ENCODE results near the gene NT5C3B. TPM values are rescaled to one million over a fixed set of nuclear protein-coding genes. Genes with fewer than 3 reads are reported as not detected.

The NT5C3B gene
- total RNA-seq, 2 donors from 2014 or later: 19.5 to 20.2 TPM

- no peak overlapping the region for H3K27ac ChIP-seq
- intact Hi-C loops (cut with DNase I): no loop called here
- H3K4me1 ChIP-seq: no peaks in the 10 kb centered on the region
- no peaks in the 10 kb centered on the region for H3K27me3 ChIP-seq
- H3K36me3 ChIP-seq: no peaks in the 10 kb centered on the region
- no peak for DNase-seq
- H3K9me3 ChIP-seq: no peaks in the 10 kb centered on the region
- H3K9ac ChIP-seq (ENCODE audit: low read depth in 2 of 2, low read length in 2 of 2): no peak overlapping the region
- TF ChIP-seq CTCF (IDR thresholded peaks at IDR 0.05): no peak
- no peak overlapping the region for H3K4me3 ChIP-seq
Observed at GRCh38 chr17:41824086-41824485, 11.9 kb downstream of the NT5C3B start.

GRCh38 chr17:41823580-41823979 lies 12.5 kb downstream of the NT5C3B start:
- TF ChIP-seq CTCF (IDR thresholded peaks at IDR 0.05): no peak
- H3K27me3 ChIP-seq: no peaks in the 10 kb centered on the region
- intact Hi-C loops (cut with DNase I): no loop called here
- no peak for DNase-seq
- H3K9me3 ChIP-seq: no peaks in the 10 kb centered on the region
- H3K27ac ChIP-seq: no peak overlapping the region
- H3K4me3 ChIP-seq: no peak overlapping the region
- no peaks in the 10 kb centered on the region for H3K36me3 ChIP-seq
- H3K9ac ChIP-seq (ENCODE audit: low read depth in 2 of 2, low read length in 2 of 2): no peak overlapping the region
- H3K4me1 ChIP-seq: no peaks in the 10 kb centered on the region

GRCh38 chr17:41823141-41823524 lies 12.9 kb downstream of the NT5C3B start:
- no peak overlapping the region for H3K27ac ChIP-seq
- TF ChIP-seq CTCF (IDR thresholded peaks at IDR 0.05): no peak
- H3K4me1 ChIP-seq: no peaks in the 10 kb centered on the region
- H3K4me3 ChIP-seq: no peak overlapping the region
- H3K27me3 ChIP-seq: no peaks in the 10 kb centered on the region
- DNase-seq: no peak
- no peaks in the 10 kb centered on the region for H3K36me3 ChIP-seq
- H3K9ac ChIP-seq (ENCODE audit: low read depth in 2 of 2, low read length in 2 of 2): no peak overlapping the region
- intact Hi-C loops (cut with DNase I): no loop called here
- H3K9me3 ChIP-seq: no peaks in the 10 kb centered on the region

GRCh38 chr17:41822216-41823140 lies 13.6 kb downstream of the NT5C3B start:
- no peaks in the 10 kb centered on the region for H3K27me3 ChIP-seq
- DNase-seq: no peak
- no peak for TF ChIP-seq CTCF (IDR thresholded peaks at IDR 0.05)
- no peaks in the 10 kb centered on the region for H3K4me1 ChIP-seq
- H3K9me3 ChIP-seq: no peaks in the 10 kb centered on the region
- H3K36me3 ChIP-seq: no peaks in the 10 kb centered on the region
- H3K9ac ChIP-seq (ENCODE audit: low read depth in 2 of 2, low read length in 2 of 2): no peak overlapping the region
- H3K27ac ChIP-seq: no peak overlapping the region
- H3K4me3 ChIP-seq: no peak overlapping the region
- intact Hi-C loops (cut with DNase I): no loop called here

- Histone ChIP-seq H3K27me3 (no peaks in the 10 kb centered on the region), H3K4me3 (no peak overlapping the region), H3K27ac (no peak overlapping the region), H3K9ac (ENCODE audit: low read depth in 2 of 2, low read length in 2 of 2) (no peak overlapping the region), H3K36me3 (no peaks in the 10 kb centered on the region), H3K4me1 (no peaks in the 10 kb centered on the region), H3K9me3 (no peaks in the 10 kb centered on the region)
- intact Hi-C loops (cut with DNase I): no loop called here
- TF ChIP-seq CTCF (IDR thresholded peaks at IDR 0.05): no peak
- no peak for DNase-seq
Observed at GRCh38 chr17:41821776-41822175, 14.3 kb downstream of the NT5C3B start.
